DOHH2 (cell line): ENCODE measurements around the gene DYNLT5.

Experiments
- H3F3A ChIP-seq: fragments of 200-600 bp; sonication (generic), shearing (Covaris generic); 2 replicates; pipeline ENCODE4 v1.6.0; 2016; ENCODE audit warnings: antibody characterized with exemption, mild to moderate bottlenecking; ENCODE audit not compliant: control insufficient read depth, insufficient read depth
- H3K27ac ChIP-seq: fragments of 200-600 bp; sonication (generic); 2 replicates; pipeline ENCODE4 v1.5.1; 2014; ENCODE audit warnings: low read depth, mild to moderate bottlenecking, low read length, moderate library complexity
- H3K27me3 ChIP-seq: fragments of 200-600 bp; sonication (generic); 2 replicates; pipeline ENCODE4 v1.6.1; 2014; ENCODE audit warnings: mild to moderate bottlenecking, low read length, mixed read lengths; ENCODE audit not compliant: control insufficient read depth
- H3K36me3 ChIP-seq: fragments of 200-600 bp; sonication (generic); 2 replicates; pipeline ENCODE4 v1.6.1; 2014; ENCODE audit warnings: mild to moderate bottlenecking, low read length, moderate library complexity, mixed read lengths; ENCODE audit not compliant: control insufficient read depth
- H3K4me1 ChIP-seq: fragments of 200-600 bp; sonication (generic); 2 replicates; pipeline ENCODE4 v1.6.1; 2014; ENCODE audit warnings: mild to moderate bottlenecking, low read length, mixed read lengths; ENCODE audit not compliant: control insufficient read depth
- H3K4me2 ChIP-seq: fragments of 200-600 bp; sonication (generic); 2 replicates; pipeline ENCODE4 v1.6.0; 2014; ENCODE audit warnings: mild to moderate bottlenecking, low read length, moderate library complexity
- H3K4me3 ChIP-seq: fragments of 200-600 bp; sonication (generic); 2 replicates; pipeline ENCODE4 v1.5.1; 2014; ENCODE audit warnings: mild to moderate bottlenecking, low read length, mixed read lengths
- H3K79me2 ChIP-seq: fragments of 200-600 bp; sonication (generic); 2 replicates; pipeline ENCODE4 v1.6.1; 2014; ENCODE audit warnings: mild to moderate bottlenecking, low read length, mixed read lengths; ENCODE audit not compliant: control insufficient read depth
- H3K9me2 ChIP-seq: fragments of 200-600 bp; sonication (generic); replicated peaks from 2 replicates; pipeline ENCODE4 v1.6.1; 2014; ENCODE audit warnings: mild to moderate bottlenecking, low read length, mixed read lengths; ENCODE audit not compliant: control insufficient read depth
- H3K9me3 ChIP-seq: fragments of 200-600 bp; sonication (generic); 2 replicates; pipeline ENCODE4 v1.6.1; 2014; ENCODE audit warnings: antibody characterized with exemption, low read length, mixed read lengths; ENCODE audit not compliant: control insufficient read depth, insufficient read depth
- H4K20me1 ChIP-seq: fragments of 200-600 bp; sonication (generic); 2 replicates; pipeline ENCODE4 v1.6.0; 2014; ENCODE audit warnings: low read depth, mild to moderate bottlenecking, antibody characterized with exemption, low read length, moderate library complexity; ENCODE audit not compliant: control insufficient read depth, insufficient read depth
- EZH2phosphoT487 ChIP-seq: fragments of 200-600 bp; sonication (generic); IDR thresholded peaks from 2 replicates; pipeline ENCODE4 v1.6.1; 2017; ENCODE audit warnings: borderline replicate concordance, mild to moderate bottlenecking, antibody characterized with exemption, low read length, moderate library complexity, mixed read lengths
- TF ChIP-seq, protein P1 (sequence below): fragments of 200-600 bp; sonication (generic); IDR thresholded peaks from one replicate; pipeline ENCODE4 v1.5.1; 2014; ENCODE audit warnings: antibody characterized with exemption, mild to moderate bottlenecking, low read depth, low read length; ENCODE audit not compliant: poor library complexity, severe bottlenecking

DYNLT5 gene

GRCh38 chr1:66775646-66776045 lies 23.4 kb downstream of the DYNLT5 start:
- Histone ChIP-seq H3K4me2 (no peak overlapping the region), H3K36me3 (no peaks in the 10 kb centered on the region), H3K4me3 (no peak overlapping the region), H4K20me1 (no peaks in the 10 kb centered on the region), H3K27me3 (0 out of 2 replicates have a peak, but pooled peaks cover 4% of the 10 kb centered on the region), H3K9me2 (no peaks in the 10 kb centered on the region), H3K27ac (no peak overlapping the region), H3K79me2 (no peaks in the 10 kb centered on the region), H3K9me3 (no peaks in the 10 kb centered on the region), H3K4me1 (no peaks in the 10 kb centered on the region), H3F3A (no peaks in the 10 kb centered on the region)
- TF ChIP-seq, protein P1, sequence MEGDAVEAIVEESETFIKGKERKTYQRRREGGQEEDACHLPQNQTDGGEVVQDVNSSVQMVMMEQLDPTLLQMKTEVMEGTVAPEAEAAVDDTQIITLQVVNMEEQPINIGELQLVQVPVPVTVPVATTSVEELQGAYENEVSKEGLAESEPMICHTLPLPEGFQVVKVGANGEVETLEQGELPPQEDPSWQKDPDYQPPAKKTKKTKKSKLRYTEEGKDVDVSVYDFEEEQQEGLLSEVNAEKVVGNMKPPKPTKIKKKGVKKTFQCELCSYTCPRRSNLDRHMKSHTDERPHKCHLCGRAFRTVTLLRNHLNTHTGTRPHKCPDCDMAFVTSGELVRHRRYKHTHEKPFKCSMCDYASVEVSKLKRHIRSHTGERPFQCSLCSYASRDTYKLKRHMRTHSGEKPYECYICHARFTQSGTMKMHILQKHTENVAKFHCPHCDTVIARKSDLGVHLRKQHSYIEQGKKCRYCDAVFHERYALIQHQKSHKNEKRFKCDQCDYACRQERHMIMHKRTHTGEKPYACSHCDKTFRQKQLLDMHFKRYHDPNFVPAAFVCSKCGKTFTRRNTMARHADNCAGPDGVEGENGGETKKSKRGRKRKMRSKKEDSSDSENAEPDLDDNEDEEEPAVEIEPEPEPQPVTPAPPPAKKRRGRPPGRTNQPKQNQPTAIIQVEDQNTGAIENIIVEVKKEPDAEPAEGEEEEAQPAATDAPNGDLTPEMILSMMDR = no peak
- no peak for TF ChIP-seq EZH2phosphoT487

DNA sequence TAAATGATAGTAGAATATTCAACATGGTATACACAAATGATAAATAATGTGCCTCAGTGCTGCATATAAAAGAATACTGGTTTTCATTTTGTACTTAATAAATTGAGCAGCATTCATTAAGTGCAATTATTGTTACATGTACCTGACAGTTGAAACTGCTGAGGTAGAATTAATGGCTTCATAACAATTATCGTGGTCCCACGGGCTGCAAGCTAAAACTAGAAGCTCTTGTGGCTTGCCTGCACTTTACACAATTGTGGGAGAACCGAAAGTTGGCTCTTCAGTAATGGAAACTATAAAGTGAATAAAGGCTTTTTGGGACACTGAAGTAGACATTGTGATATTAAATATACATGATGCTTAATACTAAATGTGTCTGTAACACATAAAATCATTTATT lies 25.6 kb downstream of the DYNLT5 start:
- Histone ChIP-seq H3K4me1 (no peaks in the 10 kb centered on the region), H3K79me2 (no peaks in the 10 kb centered on the region), H3K9me3 (no peaks in the 10 kb centered on the region), H3K4me3 (no peak overlapping the region), H4K20me1 (no peaks in the 10 kb centered on the region), H3K27ac (no peak overlapping the region), H3K4me2 (no peak overlapping the region), H3K27me3 (0 out of 2 replicates have a peak, but pooled peaks cover 4% of the 10 kb centered on the region), H3K9me2 (no peaks in the 10 kb centered on the region), H3F3A (no peaks in the 10 kb centered on the region), H3K36me3 (no peaks in the 10 kb centered on the region)
- TF ChIP-seq EZH2phosphoT487 = no peak
- TF ChIP-seq, protein P1 = no peak

GRCh38 chr1:66778266-66778665 lies 26.0 kb downstream of the DYNLT5 start:
- TF ChIP-seq, protein P1 = no peak
- TF ChIP-seq EZH2phosphoT487 = no peak
- Histone ChIP-seq H3K4me1 (no peaks in the 10 kb centered on the region), H4K20me1 (no peaks in the 10 kb centered on the region), H3K4me3 (no peak overlapping the region), H3K27ac (no peak overlapping the region), H3K9me3 (no peaks in the 10 kb centered on the region), H3K36me3 (no peaks in the 10 kb centered on the region), H3K9me2 (no peaks in the 10 kb centered on the region), H3K4me2 (no peak overlapping the region), H3K79me2 (no peaks in the 10 kb centered on the region), H3F3A (no peaks in the 10 kb centered on the region), H3K27me3 (0 out of 2 replicates have a peak, but pooled peaks cover 4% of the 10 kb centered on the region)

DNA sequence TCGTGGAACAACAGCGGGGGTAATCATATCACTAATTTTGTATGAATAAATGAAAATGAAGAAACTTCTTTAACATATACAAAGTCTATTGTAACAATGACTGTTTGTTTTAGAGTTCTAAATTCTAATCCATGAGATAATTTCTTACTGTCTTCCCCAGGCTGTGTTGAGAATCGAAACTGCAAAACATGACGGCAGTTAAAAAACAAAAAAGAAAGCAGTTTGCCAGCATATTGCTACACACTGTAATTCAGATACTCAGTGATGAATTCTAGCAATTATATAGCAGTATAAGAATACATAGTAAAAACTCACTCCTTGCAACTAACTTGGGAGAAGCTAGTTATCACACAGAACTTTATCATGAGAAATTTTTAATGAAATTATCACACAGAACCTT lies 26.7 kb downstream of the DYNLT5 start:
- no peaks in the 10 kb centered on the region for H3K36me3 ChIP-seq
- H4K20me1 ChIP-seq = no peaks in the 10 kb centered on the region
- no peaks in the 10 kb centered on the region for H3K4me1 ChIP-seq
- H3K9me3 ChIP-seq = no peaks in the 10 kb centered on the region
- H3K9me2 ChIP-seq = no peaks in the 10 kb centered on the region
- TF ChIP-seq EZH2phosphoT487 = no peak
- TF ChIP-seq, protein P1 = no peak
- H3K4me3 ChIP-seq = no peak overlapping the region
- 0 out of 2 replicates have a peak, but pooled peaks cover 4% of the 10 kb centered on the region for H3K27me3 ChIP-seq
- H3F3A ChIP-seq = no peaks in the 10 kb centered on the region
- H3K4me2 ChIP-seq = no peak overlapping the region
- no peaks in the 10 kb centered on the region for H3K79me2 ChIP-seq
- no peak overlapping the region for H3K27ac ChIP-seq
